HG02759 (cell line): ENCODE data around the gene ZNF281.

ENCODE experiments used
- ATAC-seq: cut with Tn5 transposase; IDR thresholded peaks from one replicate; pipeline ENCODE4 v1.9.1; 2021; ENCODE audit warnings: mild to moderate bottlenecking, moderate library complexity; ENCODE audit not compliant: unreplicated experiment

ZNF281 gene

DNA sequence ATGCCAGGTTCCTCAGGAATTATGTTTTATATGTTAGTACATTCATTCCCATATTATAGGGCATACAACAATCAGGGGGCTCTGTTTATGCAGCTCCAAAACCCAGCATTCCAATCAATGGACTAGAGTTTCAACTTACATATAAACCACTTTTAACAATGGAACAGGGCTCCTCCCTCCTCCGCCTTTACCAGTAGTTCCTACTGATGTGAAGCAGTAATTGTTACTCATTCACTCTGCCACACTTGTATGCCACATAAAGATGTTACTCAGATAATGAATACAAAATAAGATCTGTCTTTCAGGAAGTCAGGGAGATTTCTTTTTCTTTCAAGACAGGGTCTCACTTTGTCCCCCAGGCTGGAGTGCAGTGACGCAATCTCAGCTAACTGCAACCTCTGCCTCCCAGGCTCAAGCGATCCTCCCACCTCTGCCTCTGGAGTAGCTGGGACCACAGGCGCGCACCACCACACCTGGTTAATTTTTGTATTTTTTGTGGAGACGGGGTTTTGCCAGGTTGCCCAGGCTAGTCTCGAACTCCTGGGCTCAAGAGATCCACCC is 17.1 kb downstream of the ZNF281 start:
- no peak for ATAC-seq

DNA sequence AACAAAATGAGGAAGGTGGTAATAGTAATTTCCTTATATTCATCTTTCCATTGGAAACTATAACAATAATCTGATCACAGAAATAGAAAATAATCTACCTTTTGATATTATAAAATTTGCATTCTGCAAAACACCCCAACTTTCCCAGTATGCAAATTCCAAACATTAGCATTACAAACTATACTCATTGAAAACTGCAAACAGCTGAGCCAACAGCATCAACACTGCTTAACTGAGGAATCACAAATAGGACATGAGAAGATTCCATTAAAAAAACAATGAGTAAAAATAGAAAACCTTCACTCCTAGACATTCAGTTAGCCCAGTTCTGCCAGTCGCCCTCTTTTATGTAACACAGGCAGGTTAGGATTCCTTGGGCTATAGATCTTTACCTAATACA is 18.1 kb downstream of the ZNF281 start:
- no peak for ATAC-seq

DNA sequence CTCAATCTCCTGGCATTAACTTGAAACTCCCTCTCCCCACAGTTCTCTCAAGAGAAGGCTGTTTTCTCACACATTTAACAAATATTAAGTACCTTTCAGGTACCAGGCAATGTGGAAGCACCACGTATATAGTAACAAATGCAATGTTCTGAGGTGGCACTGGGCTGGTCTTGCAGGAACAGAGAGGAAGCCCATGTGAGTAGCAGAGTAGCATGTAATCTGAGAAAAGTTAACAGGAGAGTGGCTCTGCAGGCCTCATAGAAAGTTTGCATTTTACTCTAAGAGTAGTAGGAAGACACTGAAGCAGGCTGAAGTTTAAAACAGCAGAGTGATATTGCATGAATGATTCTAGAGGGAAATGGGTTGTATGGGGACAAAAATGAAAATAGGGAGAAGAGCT is 21.0 kb downstream of the ZNF281 start:
- ATAC-seq, result no peak

DNA sequence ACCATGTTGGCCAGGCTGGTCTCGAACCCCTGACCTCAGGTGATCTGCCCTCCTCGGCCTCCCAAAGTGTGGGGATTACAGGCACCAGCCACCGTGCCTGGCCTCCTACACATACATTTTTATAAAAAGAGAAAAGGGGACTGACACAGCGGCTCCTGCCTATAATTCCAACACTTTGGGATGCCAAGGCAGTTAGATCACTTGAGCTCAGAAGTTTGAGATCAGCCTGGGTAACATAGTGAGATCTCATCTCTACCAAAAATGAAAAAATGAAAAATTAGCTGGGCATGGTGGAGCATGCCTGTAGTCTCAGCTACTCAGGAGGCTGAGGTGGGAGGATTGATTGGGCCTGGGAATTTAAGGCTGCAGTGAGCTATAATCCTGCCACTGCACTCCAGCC is 23.4 kb downstream of the ZNF281 start:
- ATAC-seq, result no peak

DNA sequence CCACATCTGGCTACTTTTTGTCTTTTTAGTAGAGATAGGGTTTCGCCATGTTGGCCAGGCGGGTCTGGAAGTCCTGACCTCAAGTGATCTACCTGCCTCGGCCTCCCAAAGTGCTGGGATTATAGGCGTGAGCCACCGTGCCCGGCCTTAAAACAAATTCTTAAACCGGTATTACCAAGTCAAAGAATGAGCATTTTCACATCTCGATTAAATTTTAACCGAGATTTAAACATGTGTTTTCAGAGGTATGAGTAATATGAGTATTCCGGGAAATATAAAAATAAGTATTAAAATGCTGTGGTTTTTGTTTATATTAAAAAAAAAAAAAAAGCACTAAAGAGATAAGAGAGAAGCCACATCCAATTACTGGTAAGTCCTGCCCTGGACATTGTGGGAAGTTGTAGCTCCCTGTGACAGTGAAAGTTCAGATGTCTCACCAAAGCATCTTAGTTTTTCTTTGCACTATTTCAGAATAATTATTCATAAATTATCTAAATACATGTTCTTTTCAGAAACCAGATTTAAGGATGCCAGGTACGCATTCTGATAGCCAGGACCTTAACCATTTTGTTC is 24.9 kb downstream of the ZNF281 start:
- peak; percentile 45 for ATAC-seq

DNA sequence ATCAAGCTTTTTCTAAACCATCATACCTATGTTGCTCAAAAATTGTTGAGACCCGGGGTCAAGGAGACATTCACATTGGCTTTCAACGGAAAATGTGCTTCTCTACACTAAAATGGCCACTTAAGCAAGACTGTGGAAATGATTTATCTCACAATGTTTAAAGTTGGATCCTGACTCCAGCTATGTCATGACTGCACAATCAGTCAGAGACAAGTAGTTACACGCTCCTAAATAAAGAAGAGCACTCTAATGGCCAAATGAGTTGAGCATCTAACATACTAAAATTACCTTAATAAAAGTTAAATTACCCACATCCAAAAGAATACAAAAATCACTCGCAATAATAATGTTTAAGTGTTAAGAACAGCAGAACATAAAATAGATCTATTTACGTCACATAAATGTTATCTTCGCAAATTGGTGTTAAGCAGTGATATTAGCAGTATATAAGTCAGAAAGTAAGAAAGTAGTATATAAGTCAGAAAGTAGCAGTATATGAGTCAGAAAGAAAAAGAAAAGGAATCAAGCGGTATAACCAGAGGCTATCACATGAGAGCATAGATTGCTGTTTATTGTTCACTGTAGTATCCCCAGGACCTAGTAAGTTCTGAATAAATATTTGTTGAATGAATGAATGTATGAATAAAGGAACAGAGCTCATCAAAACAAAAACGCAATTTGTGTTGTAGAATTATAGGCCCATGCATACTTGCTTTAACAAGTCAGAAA is 28.4 kb downstream of the ZNF281 start:
- no peak for ATAC-seq

DNA sequence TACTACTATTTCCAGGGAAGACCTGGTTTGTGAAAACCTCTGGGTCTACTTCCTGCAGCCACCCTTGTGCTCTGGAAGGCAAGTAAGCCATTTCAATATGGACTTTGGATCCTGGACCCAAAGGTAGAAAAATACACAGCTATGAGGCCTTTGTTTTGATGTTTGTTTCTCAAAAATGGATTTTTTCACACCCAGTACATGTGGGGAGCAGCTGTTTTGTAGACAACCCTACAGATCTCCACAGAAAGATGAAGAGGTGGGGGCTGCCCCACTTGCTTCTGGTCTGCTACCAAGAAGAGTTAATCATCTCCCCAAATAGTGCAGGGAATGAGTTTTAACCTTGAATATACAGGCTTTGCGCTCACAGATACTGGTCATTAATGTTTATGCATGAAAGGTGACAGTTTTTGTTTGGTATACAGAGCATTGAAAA is 29.2 kb downstream of the ZNF281 start:
- peak; percentile 77 for ATAC-seq

DNA sequence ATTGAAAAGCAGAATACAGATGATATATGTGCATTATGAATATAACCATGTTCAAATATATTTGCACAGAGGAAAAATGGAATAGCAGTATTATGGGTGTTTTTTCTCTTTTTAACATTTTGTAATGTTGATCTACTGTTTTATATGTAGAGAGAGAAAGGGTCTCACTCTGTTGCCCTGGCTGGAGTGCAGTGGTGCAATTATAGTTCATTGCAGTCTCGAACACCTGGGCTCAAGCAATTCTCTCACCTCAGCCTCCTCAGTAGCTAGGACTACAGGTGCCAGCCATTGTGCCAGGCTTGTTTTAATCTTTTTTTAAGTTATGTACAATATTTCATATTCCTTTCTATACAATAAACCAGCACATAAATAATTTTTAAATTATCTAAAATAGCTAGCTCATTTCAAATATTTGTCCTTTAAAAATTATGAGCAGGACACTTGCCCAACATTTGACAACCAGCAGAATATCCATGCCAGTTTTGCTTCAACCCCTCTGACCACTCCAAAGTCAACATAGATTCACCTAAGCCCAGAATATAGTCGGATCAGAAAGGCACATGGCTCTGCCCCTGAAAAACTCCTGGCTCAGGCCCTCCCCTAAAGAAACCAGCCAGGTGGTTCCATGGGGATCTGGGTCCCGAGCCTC is 29.8 kb downstream of the ZNF281 start:
- ATAC-seq, result no peak

DNA sequence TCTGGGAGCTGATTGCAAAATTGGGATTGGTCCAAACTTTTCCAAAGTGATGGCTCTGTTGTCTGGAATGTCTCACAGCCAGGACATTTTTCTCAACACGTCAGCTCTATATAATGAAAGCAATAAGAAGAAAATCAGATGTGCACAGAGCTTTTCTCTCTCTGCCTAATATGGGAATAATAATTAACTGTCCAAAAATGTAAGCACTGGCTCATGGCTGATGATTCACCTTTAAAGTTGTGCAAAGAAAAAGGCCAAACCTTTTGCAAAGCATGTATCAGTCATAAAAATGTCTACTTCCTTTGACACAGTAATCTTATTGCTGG is 30.4 kb downstream of the ZNF281 start:
- no peak for ATAC-seq

DNA sequence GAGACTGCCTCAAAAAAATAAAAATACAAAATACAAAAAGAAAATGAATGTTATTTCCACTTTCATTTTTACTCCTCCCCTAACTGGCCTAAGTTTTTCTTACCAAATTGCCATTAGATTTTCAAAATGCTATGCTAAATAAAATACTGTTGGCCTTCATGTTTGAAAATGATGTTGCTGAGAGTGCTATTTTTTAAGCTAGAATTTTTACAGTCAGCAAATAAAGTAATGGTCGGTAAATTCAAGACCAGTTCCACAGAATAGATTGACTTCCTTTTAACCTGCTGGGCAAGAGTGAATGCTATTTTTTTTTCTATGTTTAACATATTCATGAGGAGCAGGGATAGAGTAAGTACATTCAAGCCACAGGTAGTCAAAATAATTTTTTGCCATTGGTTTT is 31.7 kb downstream of the ZNF281 start:
- no peak for ATAC-seq

DNA sequence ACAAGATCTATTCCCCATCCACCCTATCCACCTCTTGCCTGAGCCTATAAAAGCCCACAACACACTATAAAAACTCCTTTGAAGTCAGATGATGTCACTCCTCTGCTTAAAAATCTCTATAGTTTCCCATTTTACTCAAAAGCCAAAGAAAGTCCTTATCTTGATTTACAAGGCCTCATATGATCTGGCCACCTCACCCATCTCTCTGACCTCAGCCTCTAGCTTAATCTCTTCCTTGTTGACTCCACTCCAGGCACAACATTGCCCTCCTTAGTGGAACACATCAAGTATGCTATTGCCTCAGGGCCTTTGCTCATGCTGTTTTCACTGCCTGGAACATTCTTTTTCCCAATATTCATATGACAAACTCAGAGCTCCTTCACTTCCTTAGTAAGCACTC is 33.3 kb downstream of the ZNF281 start:
- no peak for ATAC-seq

DNA sequence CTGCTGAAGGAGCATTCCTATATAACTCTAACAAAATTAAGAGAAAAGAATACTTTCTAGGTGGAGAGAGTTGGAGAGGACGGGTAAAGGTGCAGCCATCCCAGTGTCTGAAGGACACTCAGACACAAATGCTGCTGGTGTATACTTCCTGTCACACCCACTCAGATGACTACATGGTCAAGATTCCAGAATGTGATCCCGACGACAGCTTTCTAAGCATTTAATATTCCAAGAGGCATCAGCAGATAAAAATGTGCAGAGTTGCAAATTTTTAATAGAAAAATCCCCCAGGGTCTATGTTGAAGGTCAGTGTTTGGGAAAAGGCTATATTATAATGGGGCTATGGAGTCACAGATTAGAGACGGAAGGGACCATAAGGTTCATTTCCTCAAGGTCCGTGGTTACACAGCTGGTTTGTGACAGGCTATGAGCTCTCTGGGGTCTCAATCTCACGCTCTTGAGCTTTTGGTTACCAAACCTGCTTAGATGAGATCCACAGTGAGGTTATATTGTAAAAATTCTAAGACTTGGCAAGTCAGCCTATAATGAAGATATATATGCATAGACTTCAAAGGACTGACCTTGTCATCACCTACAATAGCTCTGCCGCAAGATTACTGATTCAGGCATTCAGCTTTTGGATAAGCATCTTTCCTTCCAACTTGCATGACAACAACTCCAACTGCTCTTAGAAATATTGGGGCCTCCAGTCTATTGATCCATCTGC is 35.1 kb downstream of the ZNF281 start:
- no peak for ATAC-seq

DNA sequence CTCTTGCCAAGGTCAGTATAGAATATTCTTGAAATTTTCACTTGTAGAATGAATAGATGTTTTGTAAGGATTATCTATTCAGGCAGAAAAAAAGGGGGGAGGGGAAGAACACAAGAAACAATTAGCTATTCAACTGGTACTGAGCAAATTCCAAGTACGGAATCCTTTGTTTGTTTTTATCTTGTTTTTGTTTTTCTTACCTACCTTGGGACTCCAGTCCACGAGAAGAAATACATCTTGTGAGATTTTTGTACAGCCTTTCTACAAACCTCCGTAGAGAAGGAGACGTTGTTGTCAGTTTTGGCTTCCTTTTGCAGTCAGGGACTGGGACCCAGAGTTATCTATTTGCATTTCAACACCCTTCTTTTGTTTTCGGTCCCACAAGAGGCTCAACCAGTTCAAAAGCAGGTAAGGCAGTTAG is 36.0 kb downstream of the ZNF281 start:
- ATAC-seq, result no peak

DNA sequence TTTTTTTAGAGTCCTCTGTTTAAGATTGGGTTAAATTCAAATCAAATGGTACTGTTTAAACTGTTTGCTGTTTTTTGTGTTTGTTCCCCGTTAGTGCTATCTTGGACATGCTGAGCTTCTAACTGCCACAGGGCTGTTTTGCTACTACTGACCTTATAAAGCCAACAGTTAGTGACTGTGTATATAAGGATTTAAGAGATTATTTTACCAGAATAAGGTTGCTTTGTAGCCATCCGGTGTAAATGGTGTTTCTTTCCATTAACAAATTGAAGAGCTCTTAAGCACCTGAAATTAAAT is 37.0 kb downstream of the ZNF281 start:
- ATAC-seq, result no peak

DNA sequence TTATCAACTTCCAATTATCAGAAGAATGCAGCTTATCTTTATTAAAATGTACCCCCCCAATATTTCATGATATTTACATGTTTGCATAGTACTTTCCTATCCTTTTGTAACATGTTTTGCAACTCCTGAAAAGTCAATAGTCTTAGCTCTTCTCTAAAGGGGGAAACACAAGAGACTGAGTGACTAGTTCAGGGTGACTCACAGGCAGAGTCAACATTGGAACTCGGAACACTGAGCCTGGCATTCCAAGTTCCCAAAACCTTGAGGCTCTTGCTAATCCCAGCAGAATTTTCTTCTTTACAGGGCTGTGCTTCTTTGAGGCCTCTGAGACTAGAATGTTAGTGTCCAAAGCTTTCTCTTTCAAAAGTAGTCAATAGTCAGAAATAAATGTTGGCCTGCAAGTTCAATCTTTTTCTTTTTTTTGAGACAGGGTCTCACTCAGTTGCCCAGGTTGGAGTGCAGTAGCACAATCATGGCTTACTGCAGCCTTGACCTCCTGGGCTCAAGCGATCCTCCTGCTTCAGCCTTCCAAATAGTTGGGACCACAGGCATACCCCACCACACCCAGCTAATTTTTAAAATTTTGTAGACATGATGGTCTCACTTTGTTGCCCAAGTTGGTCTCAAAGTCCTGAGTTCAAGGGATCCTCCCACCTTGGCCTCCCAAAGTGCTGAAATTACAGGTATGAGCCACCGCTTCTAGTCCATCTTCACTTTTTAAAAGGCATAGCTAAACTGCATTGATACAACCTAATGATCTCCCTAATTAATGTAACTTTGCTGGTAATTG is 37.5 kb downstream of the ZNF281 start:
- ATAC-seq, result no peak

DNA sequence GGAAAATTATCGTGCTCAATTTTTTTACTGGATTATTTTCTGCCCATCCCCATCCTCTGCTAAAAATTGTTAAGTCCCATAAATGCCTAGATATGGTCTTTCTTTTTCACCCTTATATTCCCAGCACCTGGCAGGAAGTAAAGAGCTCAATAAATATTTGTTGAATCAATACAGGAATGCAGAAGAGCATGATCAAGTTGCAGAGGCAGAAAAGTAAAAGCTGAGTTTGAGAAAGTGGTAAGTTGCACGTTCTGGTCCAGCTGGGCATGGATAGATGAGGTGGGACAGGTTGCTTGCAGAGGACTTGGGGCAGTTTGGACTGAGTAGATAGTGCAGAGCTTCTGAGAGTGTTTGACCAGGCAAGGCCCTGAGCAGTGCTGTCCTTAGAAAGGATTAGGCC is 40.1 kb downstream of the ZNF281 start:
- ATAC-seq, result no peak

DNA sequence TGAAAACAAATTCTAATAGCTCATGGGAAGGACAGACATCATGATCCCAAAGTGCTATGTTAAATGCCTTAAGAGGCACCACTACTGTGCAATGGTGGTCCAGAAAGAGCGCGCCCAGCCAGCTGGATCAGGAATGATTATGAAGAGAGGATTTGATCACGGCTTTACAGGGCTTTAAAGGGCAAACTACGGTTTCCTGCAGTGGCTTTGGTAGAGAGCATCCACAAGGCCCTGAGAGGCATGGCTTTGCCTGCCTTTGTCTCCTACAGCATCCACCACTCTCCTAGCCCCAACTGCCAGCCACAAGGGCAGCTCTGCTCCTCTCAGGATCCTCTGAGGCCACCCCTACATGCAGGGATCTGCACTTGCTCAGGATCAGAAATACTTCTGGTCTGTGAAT is 40.7 kb downstream of the ZNF281 start:
- ATAC-seq, result no peak

DNA sequence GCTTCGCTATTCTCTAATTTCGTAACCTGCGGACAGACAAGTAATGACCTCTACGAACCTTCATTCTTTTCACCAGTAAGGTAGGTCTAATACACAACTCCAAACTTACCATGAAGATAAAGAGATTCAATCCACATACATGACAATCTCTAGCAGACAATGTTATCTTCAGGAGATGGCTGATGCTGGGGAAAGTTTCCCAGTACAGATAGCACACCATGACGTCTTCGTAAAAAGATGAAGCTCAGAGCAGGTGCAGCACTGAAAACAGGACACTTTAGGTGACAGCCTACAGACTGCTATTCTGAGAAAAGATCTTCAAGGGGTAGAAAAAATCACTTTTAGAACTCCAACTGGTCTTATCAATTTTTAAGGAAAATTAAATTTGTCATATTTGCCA is 41.3 kb downstream of the ZNF281 start:
- no peak for ATAC-seq

DNA sequence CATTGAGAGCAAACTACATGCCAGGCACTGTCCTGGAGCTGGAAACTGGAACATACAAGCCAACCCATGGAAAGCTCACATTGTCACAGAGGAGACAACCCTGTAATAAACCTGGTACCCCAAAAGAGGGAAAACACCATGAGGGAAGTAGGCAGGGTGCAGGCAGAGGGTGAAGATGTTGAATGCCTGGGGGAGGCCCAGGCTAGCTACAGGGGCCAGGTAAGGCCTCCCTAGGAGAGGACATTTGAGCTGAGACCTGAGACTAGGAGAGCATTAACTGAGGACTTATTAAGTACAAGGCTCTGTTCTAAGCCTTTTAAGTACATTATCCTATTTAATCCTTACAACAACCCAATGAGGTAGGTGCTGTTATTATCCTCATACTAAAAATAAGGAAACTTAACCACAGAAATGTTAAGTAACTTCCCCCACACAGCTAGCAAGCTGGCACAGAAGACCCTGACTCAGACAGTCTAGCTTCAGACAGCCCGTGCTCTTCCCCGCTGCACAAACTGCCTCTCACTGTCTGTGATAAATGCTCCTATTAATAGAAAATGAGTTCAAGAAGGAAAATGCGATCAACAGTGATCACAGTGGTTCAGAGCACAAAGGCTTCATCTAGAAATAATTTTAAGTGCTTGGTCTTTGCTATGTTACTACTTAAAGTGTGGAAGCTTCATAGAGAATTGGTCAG is 41.8 kb downstream of the ZNF281 start:
- ATAC-seq, result no peak

DNA sequence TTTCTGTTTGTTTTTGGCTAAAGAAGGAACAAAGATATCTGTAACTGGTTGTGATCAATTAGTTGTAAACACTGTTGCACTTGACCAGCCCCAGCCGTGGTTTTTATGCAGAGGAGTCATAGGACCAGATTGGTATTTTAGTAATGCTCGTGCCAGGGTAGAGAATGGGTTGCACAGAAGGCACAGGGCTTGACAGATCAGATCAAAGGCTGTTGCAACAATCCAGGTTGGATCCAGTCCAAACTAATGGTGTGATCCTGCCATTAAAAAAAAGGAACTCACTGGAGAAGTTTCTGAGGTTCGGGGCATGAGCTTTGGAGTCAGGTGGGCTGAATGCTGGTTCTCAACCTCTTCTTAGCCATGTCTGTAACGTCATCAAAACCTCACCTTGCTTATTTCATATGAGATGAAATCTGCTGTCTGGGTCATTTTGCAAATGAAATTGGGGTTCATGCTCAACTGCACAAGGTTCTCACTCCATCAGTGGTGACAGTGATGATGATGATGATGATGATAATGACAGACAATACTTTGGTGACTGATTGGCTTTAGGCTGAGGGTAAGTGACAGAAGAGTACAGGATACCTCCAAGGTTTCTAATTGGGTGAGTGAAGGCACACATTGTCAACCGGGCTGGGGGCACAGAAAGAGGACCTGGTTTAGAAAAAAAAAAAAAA is 43.1 kb downstream of the ZNF281 start:
- ATAC-seq, result no peak
